GM12878 (cell line): ENCODE results near the gene CSTB. TPM values are rescaled to one million over a fixed set of nuclear protein-coding genes. Genes with fewer than 3 reads are reported as not detected.

Experiments used
- ATAC-seq: fragments of 200-7000 bp; cut with Tn5 transposase; 3 replicates; pipeline ENCODE4 v1.9.1; 2020; ENCODE audit warnings: mild to moderate bottlenecking, moderate library complexity
- BruUV-seq: library from RNA; stranded (reverse); fragments of 400-500 nt; replicated peaks from 2 replicates; lab custom pipeline; 2021; lab: Mats Ljungman, UMichigan
- CTCF ChIA-PET: fragments of 300-600 bp; sonication (Branson Sonifier 250); formaldehyde crosslinking; extraction: SDS; loops from one replicate; lab custom pipeline; 2021; ENCODE audit warnings: inconsistent platforms; lab: Yijun Ruan, JAX
- POLR2A ChIA-PET: fragments of 350-600 bp; formaldehyde crosslinking; extraction: SDS; loops from one replicate; lab custom pipeline; 2021; ENCODE audit warnings: inconsistent platforms; lab: Charles Lee
- RAD21 ChIA-PET: fragments of 300-600 bp; sonication (Branson Sonifier 250); formaldehyde crosslinking; loops from one replicate; lab custom pipeline; 2023; ENCODE audit warnings: antibody characterized with exemption; ENCODE audit not compliant: unreplicated experiment; lab: Charles Lee
- SMC1A ChIA-PET: fragments of 300-600 bp; sonication (Branson Sonifier 250); formaldehyde crosslinking; loops from one replicate; lab custom pipeline; 2023; ENCODE audit not compliant: unreplicated experiment, uncharacterized antibody; lab: Charles Lee
- DNase-seq: peaks from one replicate; pipeline ENCODE4 v3.0.0-alpha.2; 2011; ENCODE audit warnings: low read depth, low spot score
- FAIRE-seq: peaks from 3 replicates; lab custom pipeline; 2011; peaks lifted over from hg19 to GRCh38; lab: Jason Lieb, UNC
- H2AFZ ChIP-seq: 2 replicates; pipeline ENCODE4 v1.6.0; 2011; ENCODE audit warnings: low read depth, low read length, control low read depth; ENCODE audit not compliant: control insufficient read depth
- H3K27ac ChIP-seq: 2 replicates; pipeline ENCODE4 v1.5.1; 2011; ENCODE audit warnings: control low read depth; ENCODE audit not compliant: control insufficient read depth, insufficient read depth
- H3K27me3 ChIP-seq, 2 experiments: replicated peaks in 1 of 2; 2 replicates each; pipeline versions ENCODE4 v1.6.0 to v1.6.1; 2011; ENCODE audit warnings: low read length in 1 of 2; ENCODE audit not compliant: control insufficient read depth in 2 of 2, insufficient read depth in 2 of 2
- H3K36me3 ChIP-seq, 2 experiments: 2 replicates each; pipeline ENCODE4 v1.5.1; 2011; ENCODE audit warnings: low read length in 1 of 2; ENCODE audit not compliant: control insufficient read depth in 2 of 2, insufficient read depth in 2 of 2
- H3K4me1 ChIP-seq: 2 replicates; pipeline ENCODE4 v1.6.1; 2011; ENCODE audit warnings: mild to moderate bottlenecking, low read length, moderate library complexity, mixed read lengths; ENCODE audit not compliant: control insufficient read depth, insufficient read depth
- H3K4me2 ChIP-seq: 2 replicates; pipeline ENCODE4 v1.6.0; 2011; ENCODE audit warnings: control low read depth; ENCODE audit not compliant: control insufficient read depth, insufficient read depth
- H3K4me3 ChIP-seq: fragments of 200-600 bp; sonication (generic); 2 replicates; pipeline ENCODE4 v1.5.1; 2016
- H3K79me2 ChIP-seq: 2 replicates; pipeline ENCODE4 v1.6.0; 2011; ENCODE audit warnings: low read length; ENCODE audit not compliant: control insufficient read depth, insufficient read depth
- H3K9ac ChIP-seq: 2 replicates; pipeline ENCODE4 v1.8.0; 2011; ENCODE audit warnings: low read length, control low read depth, mixed read lengths; ENCODE audit not compliant: control insufficient read depth, insufficient read depth
- H3K9me3 ChIP-seq: replicated peaks from 3 replicates; pipeline ENCODE4 v1.5.1; 2011; ENCODE audit warnings: mild to moderate bottlenecking, low read length; ENCODE audit not compliant: control insufficient read depth, insufficient read depth
- H4K20me1 ChIP-seq: 2 replicates; pipeline ENCODE4 v1.6.0; 2011; ENCODE audit not compliant: control insufficient read depth, insufficient read depth
- CBFB ChIP-seq: IDR thresholded peaks from 2 replicates; pipeline ENCODE4 v1.6.1; 2016; ENCODE audit warnings: antibody characterized with exemption, low read depth
- CREB1 ChIP-seq: IDR thresholded peaks from 2 replicates; pipeline ENCODE4 v1.6.1; 2012; ENCODE audit warnings: low read depth, mild to moderate bottlenecking, inconsistent platforms
- EGR1 ChIP-seq, 2 experiments: IDR thresholded peaks; 1 replicate in 1 of 2; 2 replicates in 1 of 2; pipeline ENCODE4 v1.6.1; 2011 to 2012; ENCODE audit warnings: low read depth in 2 of 2, low read length in 2 of 2, borderline replicate concordance in 1 of 2, mild to moderate bottlenecking in 1 of 2, moderate library complexity in 1 of 2
- IRF3 ChIP-seq: fragments of 450-650 bp; IDR thresholded peaks from 2 replicates; pipeline ENCODE4 v1.6.1; 2014; ENCODE audit warnings: mild to moderate bottlenecking
- MEF2A ChIP-seq: IDR thresholded peaks from 2 replicates; pipeline ENCODE4 v1.6.1; 2011; ENCODE audit warnings: low read depth, mild to moderate bottlenecking, low read length, moderate library complexity; ENCODE audit not compliant: insufficient read depth
- MEF2B ChIP-seq: fragments of 450-650 bp; IDR thresholded peaks from 2 replicates; pipeline ENCODE4 v1.6.1; 2018; ENCODE audit warnings: mild to moderate bottlenecking, moderate library complexity; ENCODE audit not compliant: partially characterized antibody, poor library complexity, severe bottlenecking
- NBN ChIP-seq: fragments of 450-650 bp; IDR thresholded peaks from 2 replicates; pipeline ENCODE4 v1.6.1; 2016
- NKRF ChIP-seq: fragments of 450-650 bp; conservative IDR thresholded peaks from 2 replicates; pipeline ENCODE4 v1.6.1; 2017; ENCODE audit warnings: mild to moderate bottlenecking, moderate library complexity
- PML ChIP-seq: IDR thresholded peaks from 2 replicates; pipeline ENCODE4 v1.6.1; 2012; ENCODE audit warnings: low read length, inconsistent platforms
- RFX5 ChIP-seq: IDR thresholded peaks from 2 replicates; pipeline ENCODE4 v1.6.1; 2011; ENCODE audit warnings: low read depth, low read length, improper control_type of control experiment
- STAT1 ChIP-seq: fragments of 450-650 bp; conservative IDR thresholded peaks from 2 replicates; pipeline ENCODE4 v1.6.1; 2014; ENCODE audit warnings: antibody characterized with exemption, mild to moderate bottlenecking
- SUPT20H ChIP-seq: IDR thresholded peaks from 2 replicates; pipeline ENCODE4 v1.6.1; 2011; ENCODE audit warnings: low read depth, mild to moderate bottlenecking, low read length, moderate library complexity, borderline replicate concordance; ENCODE audit not compliant: control insufficient read depth
- TAF1 ChIP-seq: IDR thresholded peaks from 2 replicates; pipeline ENCODE4 v1.6.1; 2011; ENCODE audit warnings: mild to moderate bottlenecking, low read depth, low read length, borderline replicate concordance
- USF2 ChIP-seq: IDR thresholded peaks from 2 replicates; pipeline ENCODE4 v1.6.1; 2011; ENCODE audit warnings: low read depth, low read length, improper control_type of control experiment, borderline replicate concordance
- ZBTB33 ChIP-seq: fragments of 450-650 bp; IDR thresholded peaks from 2 replicates; pipeline ENCODE4 v1.6.1; 2017; ENCODE audit warnings: mild to moderate bottlenecking
- ZNF622 ChIP-seq: fragments of 450-650 bp; IDR thresholded peaks from 2 replicates; pipeline ENCODE4 v1.6.1; 2017; ENCODE audit warnings: mild to moderate bottlenecking, inconsistent platforms
- WGBS: methylation state at CpG from one replicate; pipeline ENCODE4 v1.1.6; 2016; ENCODE audit warnings: low lambda C conversion rate; ENCODE audit not compliant: insufficient replicate concordance, insufficient coverage; ENCODE audit errors: missing lambda C conversion rate; 5-methylcytosine and 5-hydroxymethylcytosine counted together
- in situ Hi-C: fragments of 300-500 bp; cut with MboI; formaldehyde crosslinking; loops from 9 replicates; pipeline ENCODE4 v1.14.3; 2018; ENCODE audit warnings: mixed read lengths
- intact Hi-C: fragments of 100-400 bp; cut with micrococcal nuclease; formaldehyde crosslinking; loops from one replicate; pipeline ENCODE4 v1.14.2; 2022; ENCODE audit not compliant: unreplicated experiment
- polyA plus RNA-seq, 11 experiments: library from polyadenylated mRNA; depleted of rRNA in 4 of 11; unstranded in 6 of 11; stranded (reverse) in 5 of 11; fragments of >200 nt; fragmentation: Nextera tagmentation in 4 of 11; fragmentation: Illumina TruSeq in 1 of 11; extraction: Ambion mirVana in 4 of 11; extraction: Trizol in 1 of 11; gene quantifications; 1 replicate in 1 of 11; 2 replicates in 10 of 11; pipeline versions ENCODE4 v1.2.1 to v1.2.3, GENCODE V29; 2011 to 2016; ENCODE audit warnings: inconsistent platforms in 2 of 11, missing spikeins in 2 of 11, low read depth in 1 of 11
- total RNA-seq, 4 experiments: library from RNA; depleted of rRNA in 3 of 4; stranded (reverse); fragments of >200 nt in 3 of 4; fragmentation: Illumina TruSeq in 1 of 4; extraction: Trizol in 1 of 4; gene quantifications; 2 replicates each; pipeline versions ENCODE4 v1.2.1 to v1.2.3, GENCODE V29; 2013 to 2021

CSTB gene
- total and polyA plus RNA-seq, 10 of the 15 experiments (the other 5 are each of a cell fraction or from before 2014, with no cell fraction given): 12.5 to 82.7 (median 41.9) TPM

- Histone ChIP-seq H3K9ac (peak within 1 kb of the TSS; percentile 84), H3K36me3 (peaks cover 14 to 20% of the 10 kb centered on the region in 2 experiments; a peak in 3 of 4 replicates), H3K79me2 (peaks cover 43% of the 10 kb centered on the region), H3K4me3 (peak within 1 kb of the TSS; percentile 97), H3K27ac (peak within 1 kb of the TSS; percentile 62), H3K4me1 (0 out of 2 replicates have a peak, but pooled peaks cover 3% of the 10 kb centered on the region), H3K27me3 (no peaks in the 10 kb centered on the region), H3K4me2 (peak within 1 kb of the TSS; percentile 82), H3K9me3 (no peaks in the 10 kb centered on the region), H2AFZ (peak within 1 kb of the TSS; percentile 87), H4K20me1 (no peaks in the 10 kb centered on the region)
- WGBS: 1% methylated on average over 62 of the region's 83 CpGs
- RAD21 ChIA-PET: interaction anchor here (1.0 to 2.1 kb wide), 6 partner anchors 9 to 149 kb away, joined by 3 to 8 read pairs (median 4); no protein-coding TSS in a partner anchor
- in situ Hi-C loops: no loop called here
- FAIRE-seq (peak; percentile 91), DNase-seq (peak; percentile 59), ATAC-seq (peak; percentile 94)
- BruUV-seq: TSS peak; percentile 54
- SMC1A ChIA-PET: interaction anchor here (1.4 to 3.0 kb wide), 4 partner anchors 9 to 61 kb away, joined by 4 to 10 read pairs (median 6); no protein-coding TSS in a partner anchor
- intact Hi-C loops: loop anchor here (1.0 kb wide), 1 partner anchor 16 kb away; no protein-coding TSS in a partner anchor
- POLR2A ChIA-PET: interaction anchor here (0.6 to 1.5 kb wide), 5 partner anchors 10 to 148 kb away, joined by 3 to 8 read pairs (median 4); no protein-coding TSS in a partner anchor
- CTCF ChIA-PET: interaction anchor here (0.7 to 1.7 kb wide), 8 partner anchors 9 to 186 kb away, joined by 3 to 8 read pairs (median 4); no protein-coding TSS in a partner anchor
- TF ChIP-seq SUPT20H (no peak), ZNF622 (no peak), NKRF (peak; percentile 95), MEF2A (no peak), MEF2B (no peak), USF2 (no peak; the same call in 1 of the 2 replicates), RFX5 (peak; percentile 47; the same call in 1 of the 2 replicates), STAT1 (peak; percentile 99), PML (0 out of 2 replicates have a peak, but pooled peaks have one; percentile 74), TAF1 (0 out of 2 replicates have a peak, but pooled peaks have one; percentile 46), ZBTB33 (no peak), EGR1 (IDR thresholded peaks at IDR 0.05; ENCODE audit: borderline replicate concordance in 1 of 2, low read depth in 2 of 2, low read length in 2 of 2) (peak in 1 of 2 experiments; percentile 84; a peak in 2 of 3 replicates), CBFB (0 out of 2 replicates have a peak, but pooled peaks have one; percentile 34), CREB1 (peak; percentile 98), NBN (peak; percentile 73; the same call in 1 of the 2 replicates), IRF3 (no peak)
These were observed 13.3 kb upstream of the CSTB start, which contains the start of gene RRP1 for GRCh38 chr21:43789276-43790009. Gene RRP1 (plus strand): TSS chr21:43789577. CDS start chr21:43789630, 53 bp downstream.
